ENCODE data around the gene SIGLEC11.

- TF ChIP-seq, protein P1, sequence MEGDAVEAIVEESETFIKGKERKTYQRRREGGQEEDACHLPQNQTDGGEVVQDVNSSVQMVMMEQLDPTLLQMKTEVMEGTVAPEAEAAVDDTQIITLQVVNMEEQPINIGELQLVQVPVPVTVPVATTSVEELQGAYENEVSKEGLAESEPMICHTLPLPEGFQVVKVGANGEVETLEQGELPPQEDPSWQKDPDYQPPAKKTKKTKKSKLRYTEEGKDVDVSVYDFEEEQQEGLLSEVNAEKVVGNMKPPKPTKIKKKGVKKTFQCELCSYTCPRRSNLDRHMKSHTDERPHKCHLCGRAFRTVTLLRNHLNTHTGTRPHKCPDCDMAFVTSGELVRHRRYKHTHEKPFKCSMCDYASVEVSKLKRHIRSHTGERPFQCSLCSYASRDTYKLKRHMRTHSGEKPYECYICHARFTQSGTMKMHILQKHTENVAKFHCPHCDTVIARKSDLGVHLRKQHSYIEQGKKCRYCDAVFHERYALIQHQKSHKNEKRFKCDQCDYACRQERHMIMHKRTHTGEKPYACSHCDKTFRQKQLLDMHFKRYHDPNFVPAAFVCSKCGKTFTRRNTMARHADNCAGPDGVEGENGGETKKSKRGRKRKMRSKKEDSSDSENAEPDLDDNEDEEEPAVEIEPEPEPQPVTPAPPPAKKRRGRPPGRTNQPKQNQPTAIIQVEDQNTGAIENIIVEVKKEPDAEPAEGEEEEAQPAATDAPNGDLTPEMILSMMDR (IDR thresholded peaks at IDR 0.05): no peak
- TF ChIP-seq POLR2A (IDR thresholded peaks at IDR 0.05): no peak
Measured at GRCh38 chr19:49907745-49908446, 53.1 kb downstream of the SIGLEC11 start.
